HepG2 (cell line): ENCODE data around the gene RMI2. TPM values are rescaled to one million over a fixed set of nuclear protein-coding genes. Genes with fewer than 3 reads are reported as not detected.
A peak's percentile ranks its signal among the peaks of the same experiment; 100 is the strongest.

ENCODE experiments used
- ARID5B ChIP-seq: IDR thresholded peaks from 2 replicates; pipeline ENCODE4 v1.4.0; 2020; ENCODE audit warnings: mild to moderate bottlenecking, missing genetic modification reagents
- ATF2 ChIP-seq: sonication (generic); formaldehyde crosslinking; IDR thresholded peaks from 2 replicates; pipeline ENCODE4 v1.4.0; 2020; ENCODE audit warnings: missing genetic modification reagents
- ATF3 ChIP-seq: sonication (generic); formaldehyde crosslinking; IDR thresholded peaks from 2 replicates; pipeline ENCODE4 v1.4.0; 2020; ENCODE audit warnings: missing genetic modification reagents
- ATF7 ChIP-seq, 2 experiments: fragments of 450-650 bp in 1 of 2; sonication (generic) in 1 of 2; formaldehyde crosslinking in 1 of 2; IDR thresholded peaks; 2 replicates each; pipeline versions ENCODE4 v1.4.0 to v1.6.1; 2016 to 2020; ENCODE audit warnings: antibody characterized with exemption in 1 of 2, mild to moderate bottlenecking in 1 of 2, missing genetic modification reagents in 1 of 2
- CREM ChIP-seq, 2 experiments: sonication (generic) in 1 of 2; formaldehyde crosslinking in 1 of 2; IDR thresholded peaks; 2 replicates each; pipeline versions ENCODE4 v1.4.0 to v1.6.1; 2016 to 2020; ENCODE audit warnings: antibody characterized with exemption in 1 of 2, mild to moderate bottlenecking in 1 of 2, missing genetic modification reagents in 1 of 2
- FOXO4 ChIP-seq: sonication (generic); formaldehyde crosslinking; conservative IDR thresholded peaks from 2 replicates; pipeline ENCODE4 v1.8.1; 2023; ENCODE audit warnings: missing genetic modification reagents
- LBX2 ChIP-seq: sonication (generic); formaldehyde crosslinking; IDR thresholded peaks from 2 replicates; pipeline ENCODE4 v1.5.0; 2020; ENCODE audit warnings: missing genetic modification reagents, mild to moderate bottlenecking, borderline replicate concordance
- ONECUT2 ChIP-seq: sonication (generic); formaldehyde crosslinking; IDR thresholded peaks from 2 replicates; pipeline ENCODE4 v1.4.0; 2020; ENCODE audit warnings: missing genetic modification reagents
- PPARG ChIP-seq: conservative IDR thresholded peaks from 2 replicates; pipeline ENCODE4 v1.6.1; 2016; ENCODE audit warnings: missing biosample characterization, missing genetic modification reagents
- PRMT3 ChIP-seq: sonication (generic); formaldehyde crosslinking; IDR thresholded peaks from 2 replicates; pipeline ENCODE4 v1.8.1; 2022; ENCODE audit warnings: low read depth, mild to moderate bottlenecking, moderate library complexity, missing genetic modification reagents, borderline replicate concordance
- TFE3 ChIP-seq: IDR thresholded peaks from 2 replicates; pipeline ENCODE4 v1.6.1; 2016
- ZEB1 ChIP-seq: IDR thresholded peaks from 2 replicates; pipeline ENCODE4 v1.6.1; 2012; ENCODE audit warnings: mild to moderate bottlenecking, low read depth, inconsistent platforms; ENCODE audit not compliant: insufficient replicate concordance
- ZFAT ChIP-seq: sonication (generic); formaldehyde crosslinking; conservative IDR thresholded peaks from 2 replicates; pipeline ENCODE4 v1.8.1; 2023; ENCODE audit warnings: missing genetic modification reagents, inconsistent platforms
- ZNF569 ChIP-seq: sonication (generic); formaldehyde crosslinking; IDR thresholded peaks from 2 replicates; pipeline ENCODE4 v1.5.0; 2020; ENCODE audit warnings: mild to moderate bottlenecking, missing genetic modification reagents, moderate library complexity, borderline replicate concordance
- ZNF619 ChIP-seq: sonication (generic); formaldehyde crosslinking; IDR thresholded peaks from 2 replicates; pipeline ENCODE4 v1.4.0; 2020; ENCODE audit warnings: mild to moderate bottlenecking, missing genetic modification reagents
- ZNF776 ChIP-seq: sonication (generic); formaldehyde crosslinking; IDR thresholded peaks from 2 replicates; pipeline ENCODE4 v1.4.0; 2020; ENCODE audit warnings: mild to moderate bottlenecking, missing genetic modification reagents
- polyA plus RNA-seq, 8 experiments: library from polyadenylated mRNA; depleted of rRNA in 3 of 8; stranded (reverse) in 7 of 8; unstranded in 1 of 8; fragments of >200 nt; fragmentation: Illumina TruSeq in 4 of 8; extraction: Trizol in 4 of 8; gene quantifications; 2 replicates each; pipeline versions ENCODE4 v1.2.1 to v1.2.3, GENCODE V29; 2011 to 2016; ENCODE audit warnings: low read depth in 4 of 8, missing spikeins in 1 of 8, mixed read lengths in 1 of 8; ENCODE audit not compliant: insufficient read depth in 1 of 8
- total RNA-seq, 5 experiments: library from RNA; depleted of rRNA; stranded (reverse); fragments of >200 nt; fragmentation: Illumina TruSeq; extraction: Trizol; gene quantifications; 2 replicates each; pipeline ENCODE4 v1.2.3, GENCODE V29; 2016; ENCODE audit warnings: low read depth in 1 of 5

Gene RMI2
- total and polyA plus RNA-seq, 2 of the 13 experiments (the other 11 are each of a cell fraction or from before 2014, with no cell fraction given): 24.5 to 55.7 TPM

- TF ChIP-seq CREM (IDR thresholded peaks at IDR 0.05): no peak; the same call in none of the 2 replicates
- no peak for TF ChIP-seq CREM (CRISPR knock-in tag; IDR thresholded peaks at IDR 0.05)
- 0 out of 2 replicates have a peak, but pooled peaks have one; percentile 60 for TF ChIP-seq PRMT3
- TF ChIP-seq ARID5B (CRISPR knock-in tag): peak; percentile 84
- TF ChIP-seq ONECUT2 (CRISPR knock-in tag): no peak
- TF ChIP-seq ATF7 (IDR thresholded peaks at IDR 0.05): no peak
- peak; percentile 65; the same call in 1 of the 2 replicates for TF ChIP-seq ATF7 (CRISPR knock-in tag; IDR thresholded peaks at IDR 0.05)
- TF ChIP-seq ZNF776 (CRISPR knock-in tag): 0 out of 2 replicates have a peak, but pooled peaks have one; percentile 8
- peak; percentile 75 for TF ChIP-seq ZEB1
- TF ChIP-seq LBX2 (CRISPR knock-in tag): 0 out of 2 replicates have a peak, but pooled peaks have one; percentile 9
- TF ChIP-seq ATF2 (CRISPR knock-in tag): peak; percentile 36
- peak; percentile 67 for TF ChIP-seq TFE3
- 0 out of 2 replicates have a peak, but pooled peaks have one; percentile 95 for TF ChIP-seq FOXO4 (CRISPR knock-in tag)
- peak; percentile 66; the same call in 1 of the 2 replicates for TF ChIP-seq ZNF619 (CRISPR knock-in tag)
- peak; percentile 65 for TF ChIP-seq PPARG (CRISPR knock-in tag)
- 0 out of 2 replicates have a peak, but pooled peaks have one; percentile 36 for TF ChIP-seq ZFAT (CRISPR knock-in tag)
- TF ChIP-seq ATF3 (CRISPR knock-in tag): no peak
- TF ChIP-seq ZNF569 (CRISPR knock-in tag): 0 out of 2 replicates have a peak, but pooled peaks have one; percentile 71
Measured at GRCh38 chr16:11296706-11297491, 48.4 kb upstream of the RMI2 start (continued).
